GM23338 (cell line): ENCODE measurements around the gene C10orf90. TPM values are rescaled to one million over a fixed set of nuclear protein-coding genes. Genes with fewer than 3 reads are reported as not detected.

Experiments used
- ATAC-seq: fragments of 200-7000 bp; cut with Tn5 transposase; 3 replicates; pipeline ENCODE4 v1.9.1; 2020
- DNase-seq: peaks from one replicate; pipeline ENCODE4 v3.0.0-alpha.2; 2015; ENCODE audit warnings: low spot score
- H2AFZ ChIP-seq: fragments of 200-600 bp; sonication (generic); 2 replicates; pipeline ENCODE4 v1.8.0; 2016; ENCODE audit warnings: antibody characterized with exemption, mild to moderate bottlenecking, moderate library complexity
- H3F3A ChIP-seq: fragments of 200-600 bp; sonication (generic); replicated peaks from 2 replicates; pipeline ENCODE4 v1.8.0; 2017; ENCODE audit warnings: antibody characterized with exemption, mixed run types, low read depth
- H3K27ac ChIP-seq: fragments of 200-600 bp; sonication (generic); 2 replicates; pipeline ENCODE4 v1.6.1; 2016; ENCODE audit warnings: low read depth
- H3K27me3 ChIP-seq: fragments of 200-600 bp; sonication (generic); 2 replicates; pipeline ENCODE4 v1.8.0; 2016; ENCODE audit warnings: mild to moderate bottlenecking, mixed run types, moderate library complexity; ENCODE audit not compliant: insufficient read depth
- H3K36me3 ChIP-seq: fragments of 200-600 bp; sonication (generic); 2 replicates; pipeline ENCODE4 v1.8.0; 2016; ENCODE audit warnings: mild to moderate bottlenecking; ENCODE audit not compliant: insufficient read depth
- H3K4me1 ChIP-seq: fragments of 200-600 bp; sonication (generic); 2 replicates; pipeline ENCODE4 v1.8.0; 2016; ENCODE audit warnings: mild to moderate bottlenecking, moderate library complexity; ENCODE audit not compliant: insufficient read depth
- H3K4me2 ChIP-seq: fragments of 200-600 bp; sonication (generic); 2 replicates; pipeline ENCODE4 v1.7.1; 2017; ENCODE audit warnings: mixed run types
- H3K4me3 ChIP-seq: fragments of 200-600 bp; sonication (generic); 2 replicates; pipeline ENCODE4 v1.6.1; 2016; ENCODE audit warnings: mixed run types
- H3K79me2 ChIP-seq: fragments of 200-600 bp; sonication (generic); replicated peaks from 2 replicates; pipeline ENCODE4 v1.8.0; 2017; ENCODE audit warnings: mild to moderate bottlenecking; ENCODE audit not compliant: insufficient read depth
- H3K9me2 ChIP-seq: fragments of 200-600 bp; sonication (generic); 2 replicates; pipeline ENCODE4 v1.8.0; 2017; ENCODE audit not compliant: insufficient read depth
- H4K20me1 ChIP-seq: fragments of 200-600 bp; sonication (generic); replicated peaks from 2 replicates; pipeline ENCODE4 v1.8.0; 2017; ENCODE audit warnings: mild to moderate bottlenecking; ENCODE audit not compliant: insufficient read depth
- H3K27ac Mint-ChIP-seq: 2 replicates; pipeline ENCODE4 v1.8.0; 2020; ENCODE audit warnings: inconsistent platforms, mild to moderate bottlenecking, moderate library complexity, mixed read lengths
- H3K27me3 Mint-ChIP-seq: 3 replicates; pipeline ENCODE4 v1.8.0; 2022; ENCODE audit warnings: low read depth, mild to moderate bottlenecking, moderate library complexity, mixed read lengths, inconsistent platforms; ENCODE audit not compliant: insufficient read depth, poor library complexity
- H3K36me3 Mint-ChIP-seq: 3 replicates; pipeline ENCODE4 v1.8.0; 2021; ENCODE audit warnings: low read depth, mild to moderate bottlenecking, inconsistent platforms, moderate library complexity, mixed read lengths
- H3K4me1 Mint-ChIP-seq: 3 replicates; pipeline ENCODE4 v1.8.0; 2020; ENCODE audit warnings: mild to moderate bottlenecking, inconsistent platforms, mixed read lengths
- H3K4me3 Mint-ChIP-seq: 3 replicates; pipeline ENCODE4 v1.8.0; 2021; ENCODE audit warnings: moderate library complexity, mild to moderate bottlenecking, inconsistent platforms, mixed read lengths
- H3K9me3 Mint-ChIP-seq: 3 replicates; pipeline ENCODE4 v1.8.0; 2020; ENCODE audit warnings: moderate library complexity, mild to moderate bottlenecking, inconsistent platforms, mixed read lengths
- ETS1 ChIP-seq: IDR thresholded peaks from 2 replicates; pipeline ENCODE4 v1.6.1; 2016; ENCODE audit warnings: antibody characterized with exemption
- EZH2 ChIP-seq: fragments of 200-600 bp; sonication (generic); IDR thresholded peaks from one replicate; pipeline ENCODE4 v1.8.0; 2017; ENCODE audit warnings: antibody characterized with exemption, mild to moderate bottlenecking, low read depth; ENCODE audit not compliant: unreplicated experiment
- JUNB ChIP-seq: IDR thresholded peaks from one replicate; pipeline ENCODE4 v1.6.1; 2016; ENCODE audit warnings: antibody characterized with exemption; ENCODE audit not compliant: unreplicated experiment
- POLR2AphosphoS5 ChIP-seq: IDR thresholded peaks from 2 replicates; pipeline ENCODE4 v1.6.1; 2016; ENCODE audit warnings: antibody characterized with exemption, low read depth
- REST ChIP-seq: IDR thresholded peaks from one replicate; pipeline ENCODE4 v1.6.1; 2018; ENCODE audit warnings: antibody characterized with exemption; ENCODE audit not compliant: unreplicated experiment
- STAT1 ChIP-seq: IDR thresholded peaks from one replicate; pipeline ENCODE4 v1.6.1; 2016; ENCODE audit warnings: antibody characterized with exemption; ENCODE audit not compliant: unreplicated experiment
- ZNF114 ChIP-seq: fragments of 250-450 bp; sonication (Bioruptor Pico); IDR thresholded peaks from 2 replicates; pipeline ENCODE4 v1.5.0; 2020; ENCODE audit warnings: mild to moderate bottlenecking, moderate library complexity
- ZNF331 ChIP-seq: fragments of 250-450 bp; sonication (Bioruptor Pico); IDR thresholded peaks from 2 replicates; pipeline ENCODE4 v1.5.0; 2020; ENCODE audit warnings: low read depth, mild to moderate bottlenecking, moderate library complexity
- ZNF462 ChIP-seq: fragments of 250-450 bp; sonication (Bioruptor Pico); IDR thresholded peaks from 2 replicates; pipeline ENCODE4 v1.5.0; 2020; ENCODE audit warnings: mild to moderate bottlenecking, moderate library complexity
- polyA plus RNA-seq: library from polyadenylated mRNA; unstranded; fragments of >200 nt; fragmentation: Nextera tagmentation; extraction: Ambion mirVana; gene quantifications from 2 replicates; pipeline ENCODE4 v1.2.1, GENCODE V29; 2016
- total RNA-seq: library from RNA; depleted of rRNA; stranded (reverse); fragments of >200 nt; shearing (Covaris generic); gene quantifications from 2 replicates; pipeline ENCODE4 v1.2.3, GENCODE V29; 2014

Gene C10orf90
- total and polyA plus RNA-seq, 2 experiments from 2014 or later = 0.76 to 0.97 TPM

- Histone ChIP-seq H3K4me3 (no peak overlapping the region), H2AFZ (no peak overlapping the region), H3F3A (no peaks in the 10 kb centered on the region), H3K4me1 (peaks cover 8% of the 10 kb centered on the region; the same call in 1 of the 2 replicates), H3K27me3 (no peaks in the 10 kb centered on the region), H4K20me1 (no peaks in the 10 kb centered on the region), H3K27ac (no peak overlapping the region), H3K4me2 (no peak overlapping the region), H3K9me2 (peaks cover 6% of the 10 kb centered on the region; the same call in 1 of the 2 replicates), H3K79me2 (no peaks in the 10 kb centered on the region), H3K36me3 (no peaks in the 10 kb centered on the region)
- Mint-ChIP-seq H3K4me3 (no peak overlapping the region), H3K9me3 (no peaks in the 10 kb centered on the region), H3K4me1 (peaks cover 7% of the 10 kb centered on the region), H3K27me3 (no peaks in the 10 kb centered on the region), H3K36me3 (no peaks in the 10 kb centered on the region), H3K27ac (no peak overlapping the region)
- DNase-seq (no peak), ATAC-seq (no peak)
- no peak for TF ChIP-seq STAT1
Measured at GRCh38 chr10:126468876-126469643, 201.4 kb downstream of the C10orf90 start.

- Histone ChIP-seq H2AFZ (no peak overlapping the region), H3K4me1 (peaks cover 8% of the 10 kb centered on the region; the same call in 1 of the 2 replicates), H3K4me3 (no peak overlapping the region), H3K36me3 (no peaks in the 10 kb centered on the region), H3F3A (no peaks in the 10 kb centered on the region), H3K4me2 (no peak overlapping the region), H3K27me3 (no peaks in the 10 kb centered on the region), H3K9me2 (peaks cover 4% of the 10 kb centered on the region; the same call in 1 of the 2 replicates), H4K20me1 (no peaks in the 10 kb centered on the region), H3K79me2 (no peaks in the 10 kb centered on the region), H3K27ac (no peak overlapping the region)
- H3K4me1 Mint-ChIP-seq = peaks cover 7% of the 10 kb centered on the region
- no peaks in the 10 kb centered on the region for H3K27me3 Mint-ChIP-seq
- DNase-seq (no peak), ATAC-seq (no peak)
- no peak overlapping the region for H3K4me3 Mint-ChIP-seq
- no peaks in the 10 kb centered on the region for H3K36me3 Mint-ChIP-seq
- H3K9me3 Mint-ChIP-seq = no peaks in the 10 kb centered on the region
- H3K27ac Mint-ChIP-seq = no peak overlapping the region
- TF ChIP-seq EZH2 = no peak
- TF ChIP-seq ZNF114 = no peak
- no peak for TF ChIP-seq ZNF331 (CRISPR knock-in tag)
- TF ChIP-seq ZNF462 = no peak
- TF ChIP-seq ETS1 = no peak
- TF ChIP-seq POLR2AphosphoS5 = no peak
- no peak for TF ChIP-seq JUNB
- TF ChIP-seq REST = no peak
- no peak for TF ChIP-seq STAT1
Measured at GRCh38 chr10:126468467-126468866, 202.0 kb downstream of the C10orf90 start.
